Measurements from ENCODE around the gene REV3L. TPM values are rescaled to one million over a fixed set of nuclear protein-coding genes. Genes with fewer than 3 reads are reported as not detected.

The REV3L gene, protein sequence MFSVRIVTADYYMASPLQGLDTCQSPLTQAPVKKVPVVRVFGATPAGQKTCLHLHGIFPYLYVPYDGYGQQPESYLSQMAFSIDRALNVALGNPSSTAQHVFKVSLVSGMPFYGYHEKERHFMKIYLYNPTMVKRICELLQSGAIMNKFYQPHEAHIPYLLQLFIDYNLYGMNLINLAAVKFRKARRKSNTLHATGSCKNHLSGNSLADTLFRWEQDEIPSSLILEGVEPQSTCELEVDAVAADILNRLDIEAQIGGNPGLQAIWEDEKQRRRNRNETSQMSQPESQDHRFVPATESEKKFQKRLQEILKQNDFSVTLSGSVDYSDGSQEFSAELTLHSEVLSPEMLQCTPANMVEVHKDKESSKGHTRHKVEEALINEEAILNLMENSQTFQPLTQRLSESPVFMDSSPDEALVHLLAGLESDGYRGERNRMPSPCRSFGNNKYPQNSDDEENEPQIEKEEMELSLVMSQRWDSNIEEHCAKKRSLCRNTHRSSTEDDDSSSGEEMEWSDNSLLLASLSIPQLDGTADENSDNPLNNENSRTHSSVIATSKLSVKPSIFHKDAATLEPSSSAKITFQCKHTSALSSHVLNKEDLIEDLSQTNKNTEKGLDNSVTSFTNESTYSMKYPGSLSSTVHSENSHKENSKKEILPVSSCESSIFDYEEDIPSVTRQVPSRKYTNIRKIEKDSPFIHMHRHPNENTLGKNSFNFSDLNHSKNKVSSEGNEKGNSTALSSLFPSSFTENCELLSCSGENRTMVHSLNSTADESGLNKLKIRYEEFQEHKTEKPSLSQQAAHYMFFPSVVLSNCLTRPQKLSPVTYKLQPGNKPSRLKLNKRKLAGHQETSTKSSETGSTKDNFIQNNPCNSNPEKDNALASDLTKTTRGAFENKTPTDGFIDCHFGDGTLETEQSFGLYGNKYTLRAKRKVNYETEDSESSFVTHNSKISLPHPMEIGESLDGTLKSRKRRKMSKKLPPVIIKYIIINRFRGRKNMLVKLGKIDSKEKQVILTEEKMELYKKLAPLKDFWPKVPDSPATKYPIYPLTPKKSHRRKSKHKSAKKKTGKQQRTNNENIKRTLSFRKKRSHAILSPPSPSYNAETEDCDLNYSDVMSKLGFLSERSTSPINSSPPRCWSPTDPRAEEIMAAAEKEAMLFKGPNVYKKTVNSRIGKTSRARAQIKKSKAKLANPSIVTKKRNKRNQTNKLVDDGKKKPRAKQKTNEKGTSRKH (N-terminal part only)
- 20.2 and 28.4 TPM in 2 replicates for total RNA-seq

GRCh38 chr6:111482959-111483735 is at the start of gene REV3L:
Gene REV3L (minus strand): TSS chr6:111483218. CDS start chr6:111482888, 330 bp downstream.

Other genes with a start within 250 kb of the REV3L start
- gene TRAF3IP2, start 122.7 kb upstream of the REV3L start, total RNA-seq = 4.1 and 7.0 TPM in 2 replicates

Data from dermis lymphatic vessel endothelial cell (primary cell).